CD14-positive monocyte (primary cell): ENCODE measurements around the gene TGFA. TPM values are rescaled to one million over a fixed set of nuclear protein-coding genes. Genes with fewer than 3 reads are reported as not detected.
A peak's percentile ranks its signal among the peaks of the same experiment; 100 is the strongest.

Source experiments
- DNase-seq, 3 donors: peaks; one replicate each; pipeline ENCODE4 v3.0.0-alpha.2; 2011 to 2022
- H2AFZ ChIP-seq: 2 replicates; pipeline ENCODE4 v1.6.0; 2012; ENCODE audit warnings: mild to moderate bottlenecking, low read depth, low read length, inconsistent platforms; ENCODE audit not compliant: insufficient read depth, poor library complexity, severe bottlenecking
- H3K27ac ChIP-seq, 2 donors: 1 replicate in 1 of 2; 2 replicates in 1 of 2; pipeline ENCODE4 v1.5.1; 2012 to 2013; ENCODE audit warnings: low read length in 2 of 2, control low read depth in 1 of 2, inconsistent platforms in 1 of 2, low read depth in 1 of 2, mild to moderate bottlenecking in 1 of 2
- H3K27me3 ChIP-seq, 2 donors: one replicate each; pipeline versions ENCODE4 v1.6.0 to v1.6.1; 2011 to 2013; ENCODE audit warnings: low read length in 2 of 2; ENCODE audit not compliant: control insufficient read depth in 2 of 2, insufficient read depth in 2 of 2
- H3K36me3 ChIP-seq, 2 donors: replicated peaks in 1 of 2; 1 replicate in 1 of 2; 2 replicates in 1 of 2; pipeline versions ENCODE4 v1.5.1 to v1.6.1; 2012 to 2013; ENCODE audit warnings: low read length in 2 of 2, control low read depth in 1 of 2, inconsistent platforms in 1 of 2, mild to moderate bottlenecking in 1 of 2; ENCODE audit not compliant: insufficient read depth in 2 of 2, control insufficient read depth in 1 of 2
- H3K4me1 ChIP-seq, 2 donors: 1 replicate in 1 of 2; 2 replicates in 1 of 2; pipeline versions ENCODE4 v1.5.1 to v1.6.1; 2012 to 2013; ENCODE audit warnings: low read length in 2 of 2, control low read depth in 1 of 2, inconsistent platforms in 1 of 2, mild to moderate bottlenecking in 1 of 2, moderate library complexity in 1 of 2; ENCODE audit not compliant: insufficient read depth in 2 of 2, control insufficient read depth in 1 of 2
- H3K4me2 ChIP-seq: replicated peaks from 2 replicates; pipeline ENCODE3; 2012; ENCODE audit warnings: low read length, moderate library complexity, mild to moderate bottlenecking; ENCODE audit not compliant: poor library complexity, severe bottlenecking; ENCODE audit errors: extremely low read depth
- H3K4me3 ChIP-seq, 3 experiments: fragments of 200-600 bp in 1 of 3; sonication (generic) in 1 of 3; replicated peaks in 1 of 3; 1 replicate in 2 of 3; 2 replicates in 1 of 3; pipeline ENCODE4 v1.5.1; 2011 to 2013; ENCODE audit warnings: low read length in 3 of 3, mild to moderate bottlenecking in 3 of 3, control low read depth in 2 of 3, low read depth in 2 of 3, inconsistent platforms in 1 of 3, moderate library complexity in 1 of 3
- H3K79me2 ChIP-seq: 2 replicates; pipeline ENCODE4 v1.6.0; 2012; ENCODE audit warnings: mild to moderate bottlenecking, control low read depth, inconsistent platforms, low read length, moderate library complexity; ENCODE audit not compliant: insufficient read depth
- H3K9ac ChIP-seq: 2 replicates; pipeline ENCODE4 v1.6.0; 2017; ENCODE audit warnings: low read length, mild to moderate bottlenecking; ENCODE audit not compliant: insufficient read depth, poor library complexity, severe bottlenecking
- H3K9me3 ChIP-seq, 2 donors: replicated peaks in 1 of 2; 1 replicate in 1 of 2; 2 replicates in 1 of 2; pipeline versions ENCODE4 v1.5.1 to v1.6.1; 2012 to 2013; ENCODE audit warnings: low read length in 2 of 2, control low read depth in 1 of 2; ENCODE audit not compliant: control insufficient read depth in 1 of 2, insufficient read depth in 1 of 2
- H4K20me1 ChIP-seq: 2 replicates; pipeline ENCODE4 v1.6.0; 2012; ENCODE audit warnings: mild to moderate bottlenecking, low read length, control low read depth, moderate library complexity; ENCODE audit not compliant: insufficient read depth
- H3K27ac Mint-ChIP-seq, 7 donors: one replicate each; pipeline ENCODE4 v1.8.0; 2020; ENCODE audit warnings: mild to moderate bottlenecking in 7 of 7, mixed read lengths in 7 of 7, moderate library complexity in 6 of 7, inconsistent platforms in 2 of 7
- H3K27me3 Mint-ChIP-seq, 3 donors: one replicate each; pipeline ENCODE4 v1.8.0; 2021 to 2022; ENCODE audit warnings: low read depth in 3 of 3, mild to moderate bottlenecking in 3 of 3, mixed read lengths in 3 of 3, moderate library complexity in 3 of 3, inconsistent platforms in 1 of 3
- H3K36me3 Mint-ChIP-seq, 2 donors: one replicate each; pipeline ENCODE4 v1.8.0; 2020; ENCODE audit warnings: mixed read lengths in 2 of 2, inconsistent platforms in 1 of 2, mild to moderate bottlenecking in 1 of 2
- H3K4me1 Mint-ChIP-seq: one replicate; pipeline ENCODE4 v1.8.0; 2020; ENCODE audit warnings: mild to moderate bottlenecking, mixed read lengths
- H3K4me3 Mint-ChIP-seq, 2 donors: one replicate each; pipeline ENCODE4 v1.8.0; 2020; ENCODE audit warnings: mild to moderate bottlenecking in 2 of 2, mixed read lengths in 2 of 2, moderate library complexity in 1 of 2
- H3K9me3 Mint-ChIP-seq, 7 donors: one replicate each; pipeline ENCODE4 v1.8.0; 2020 to 2022; ENCODE audit warnings: mixed read lengths in 7 of 7, mild to moderate bottlenecking in 6 of 7, moderate library complexity in 6 of 7, inconsistent platforms in 2 of 7
- CTCF ChIP-seq: fragments of 200-600 bp; IDR thresholded peaks from one replicate; pipeline ENCODE4 v1.8.0; 2022; ENCODE audit warnings: antibody characterized with exemption, mild to moderate bottlenecking
- WGBS: methylation state at CpG from one replicate; pipeline ENCODE4 v1.1.5; 2013; ENCODE audit warnings: missing lambda C conversion rate; ENCODE audit not compliant: insufficient coverage; 5-methylcytosine and 5-hydroxymethylcytosine counted together
- intact Hi-C, 2 donors: fragments of 100-400 bp; cut with micrococcal nuclease; formaldehyde crosslinking; loops; one replicate each; pipeline versions ENCODE4 v1.15.0 to v1.15.1; 2023
- polyA plus RNA-seq, 3 donors: library from polyadenylated mRNA; depleted of rRNA in 1 of 3; unstranded in 2 of 3; stranded (reverse) in 1 of 3; fragments of 300-500 nt in 2 of 3; fragments of >200 nt in 1 of 3; fragmentation: Illumina TruSeq in 2 of 3; gene quantifications; 1 replicate in 2 of 3; 2 replicates in 1 of 3; pipeline ENCODE4 v1.2.3, GENCODE V29; 2012 to 2021

The TGFA gene
- polyA plus RNA-seq, 3 donors = 1.7 to 2.5 (median 1.7) TPM

- Histone ChIP-seq H3K4me3 (no peak overlapping the region), H4K20me1 (no peaks in the 10 kb centered on the region), H3K36me3 (no peaks in the 10 kb centered on the region), H3K79me2 (no peaks in the 10 kb centered on the region), H3K27ac (no peak overlapping the region), H2AFZ (no peak overlapping the region), H3K4me1 (no peaks in the 10 kb centered on the region), H3K4me2 (no peak overlapping the region), H3K9me3 (no peaks in the 10 kb centered on the region), H3K27me3 (no peaks in the 10 kb centered on the region), H3K9ac (no peak overlapping the region)
- Mint-ChIP-seq H3K4me1 (no peaks in the 10 kb centered on the region), H3K36me3 (no peaks in the 10 kb centered on the region), H3K27ac (peak overlapping the region in 2 of 7 donors; percentile 32 to 47), H3K9me3 (peaks cover 0 to 4% (median 2%) of the 10 kb centered on the region in 7 donors), H3K4me3 (no peak overlapping the region), H3K27me3 (peaks cover 0 to 4% (median 4%) of the 10 kb centered on the region in 3 donors)
- intact Hi-C loops = no loop called here
- no peak for DNase-seq
- no peak for TF ChIP-seq CTCF
- WGBS = 84% methylated on average over 6 of the region's 6 CpGs
Measured at GRCh38 chr2:70596293-70596692, 42.7 kb upstream of the TGFA start.

- H3K9me3 ChIP-seq = no peaks in the 10 kb centered on the region
- no peak for TF ChIP-seq CTCF
- H3K9ac ChIP-seq = no peak overlapping the region
- no peak overlapping the region for H3K27ac ChIP-seq
- WGBS = 100% methylated on average over 4 of the region's 7 CpGs
- DNase-seq = no peak
- H3K36me3 ChIP-seq = no peaks in the 10 kb centered on the region
- Mint-ChIP-seq H3K27ac (no peak overlapping the region), H3K27me3 (peaks cover 0 to 2% (median 0%) of the 10 kb centered on the region in 3 donors), H3K36me3 (no peaks in the 10 kb centered on the region), H3K4me3 (no peak overlapping the region), H3K9me3 (peaks cover 0 to 2% (median 0%) of the 10 kb centered on the region in 7 donors), H3K4me1 (no peaks in the 10 kb centered on the region)
- no peaks in the 10 kb centered on the region for H4K20me1 ChIP-seq
- H3K4me2 ChIP-seq = no peak overlapping the region
- no peaks in the 10 kb centered on the region for H3K4me1 ChIP-seq
- no peaks in the 10 kb centered on the region for H3K79me2 ChIP-seq
- H3K27me3 ChIP-seq = no peaks in the 10 kb centered on the region
- intact Hi-C loops = no loop called here
- no peak overlapping the region for H2AFZ ChIP-seq
- no peak overlapping the region for H3K4me3 ChIP-seq
Measured at GRCh38 chr2:70583091-70583490, 29.5 kb upstream of the TGFA start.
